ENCODE results near the gene KRT2.

Gene KRT2

GRCh38 chr12:52695039-52695438 is 43.0 kb upstream of the KRT2 start:
- Histone ChIP-seq H3K36me3 (ENCODE audit: insufficient read depth, insufficient read length, low read length) (no peaks in the 10 kb centered on the region), H3K9me3 (ENCODE audit: insufficient read depth, low read length) (no peaks in the 10 kb centered on the region), H3K4me1 (ENCODE audit: insufficient read depth, insufficient read length) (peaks cover 10% of the 10 kb centered on the region), H3K4me3 (ENCODE audit: insufficient read length, low read depth) (no peak overlapping the region), H3K27me3 (ENCODE audit: insufficient read depth, insufficient read length) (peaks cover 34% of the 10 kb centered on the region), H3K9ac (ENCODE audit: insufficient read length, low read depth) (no peak overlapping the region)
- TF ChIP-seq ZNF274 (IDR thresholded peaks at IDR 0.05; ENCODE audit: low read depth, low read length) = no peak
- no peak for TF ChIP-seq SUZ12 (IDR thresholded peaks at IDR 0.05; ENCODE audit: extremely low read depth, insufficient read depth, insufficient read length)
- TF ChIP-seq YY1 (IDR thresholded peaks at IDR 0.05; ENCODE audit: insufficient read depth, insufficient read length) = no peak
- DNase-seq (ENCODE audit: low read depth, low spot score) = no peak

GRCh38 chr12:52694151-52694550 is 42.1 kb upstream of the KRT2 start:
- DNase-seq (ENCODE audit: low read depth, low spot score) = no peak
- no peaks in the 10 kb centered on the region for H3K36me3 ChIP-seq (ENCODE audit: insufficient read depth, insufficient read length, low read length)
- no peak overlapping the region for H3K9ac ChIP-seq (ENCODE audit: insufficient read length, low read depth)
- peaks cover 42% of the 10 kb centered on the region for H3K27me3 ChIP-seq (ENCODE audit: insufficient read depth, insufficient read length)
- H3K9me3 ChIP-seq (ENCODE audit: insufficient read depth, low read length) = no peaks in the 10 kb centered on the region
- H3K4me3 ChIP-seq (ENCODE audit: insufficient read length, low read depth) = no peak overlapping the region
- H3K4me1 ChIP-seq (ENCODE audit: insufficient read depth, insufficient read length) = peaks cover 10% of the 10 kb centered on the region
- TF ChIP-seq YY1 (IDR thresholded peaks at IDR 0.05; ENCODE audit: insufficient read depth, insufficient read length) = no peak

- Histone ChIP-seq H3K36me3 (ENCODE audit: insufficient read depth, insufficient read length, low read length) (no peaks in the 10 kb centered on the region), H3K4me1 (ENCODE audit: insufficient read depth, insufficient read length) (peaks cover 4% of the 10 kb centered on the region), H3K4me3 (ENCODE audit: insufficient read length, low read depth) (no peak overlapping the region), H3K9ac (ENCODE audit: insufficient read length, low read depth) (no peak overlapping the region), H3K27me3 (ENCODE audit: insufficient read depth, insufficient read length) (peaks cover 51% of the 10 kb centered on the region), H3K9me3 (ENCODE audit: insufficient read depth, low read length) (no peaks in the 10 kb centered on the region)
- TF ChIP-seq YY1 (IDR thresholded peaks at IDR 0.05; ENCODE audit: insufficient read depth, insufficient read length) = no peak
- TF ChIP-seq SUZ12 (IDR thresholded peaks at IDR 0.05; ENCODE audit: extremely low read depth, insufficient read depth, insufficient read length) = no peak
- no peak for TF ChIP-seq ZNF274 (IDR thresholded peaks at IDR 0.05; ENCODE audit: low read depth, low read length)
- DNase-seq (ENCODE audit: low read depth, low spot score) = no peak
Measured at GRCh38 chr12:52693261-52693660, 41.2 kb upstream of the KRT2 start.

GRCh38 chr12:52692254-52692653 is 40.2 kb upstream of the KRT2 start:
- Histone ChIP-seq H3K9me3 (ENCODE audit: insufficient read depth, low read length) (no peaks in the 10 kb centered on the region), H3K27me3 (ENCODE audit: insufficient read depth, insufficient read length) (peaks cover 53% of the 10 kb centered on the region), H3K9ac (ENCODE audit: insufficient read length, low read depth) (no peak overlapping the region), H3K4me3 (ENCODE audit: insufficient read length, low read depth) (no peak overlapping the region), H3K36me3 (ENCODE audit: insufficient read depth, insufficient read length, low read length) (no peaks in the 10 kb centered on the region), H3K4me1 (ENCODE audit: insufficient read depth, insufficient read length) (peaks cover 4% of the 10 kb centered on the region)
- no peak for DNase-seq (ENCODE audit: low read depth, low spot score)
- TF ChIP-seq YY1 (IDR thresholded peaks at IDR 0.05; ENCODE audit: insufficient read depth, insufficient read length) = no peak
- TF ChIP-seq SUZ12 (IDR thresholded peaks at IDR 0.05; ENCODE audit: extremely low read depth, insufficient read depth, insufficient read length) = no peak
- no peak for TF ChIP-seq ZNF274 (IDR thresholded peaks at IDR 0.05; ENCODE audit: low read depth, low read length)

DNA sequence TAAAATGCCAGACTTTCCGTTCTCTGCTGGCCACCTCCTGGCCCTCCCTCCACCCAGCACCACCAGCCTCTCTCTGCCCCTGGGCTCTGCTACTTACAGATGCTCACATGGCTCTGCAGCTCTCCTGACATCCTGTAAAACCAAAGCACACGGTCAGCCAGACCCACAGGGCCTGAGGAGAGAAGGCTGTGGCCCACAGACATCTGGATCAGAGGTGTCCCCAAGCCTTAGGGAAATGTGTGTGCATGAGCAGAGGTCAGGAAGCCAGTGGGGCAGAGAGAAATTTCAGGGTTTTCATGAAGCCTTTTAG is 39.8 kb upstream of the KRT2 start:
- H3K36me3 ChIP-seq (ENCODE audit: insufficient read depth, insufficient read length, low read length) = no peaks in the 10 kb centered on the region
- peaks cover 4% of the 10 kb centered on the region for H3K4me1 ChIP-seq (ENCODE audit: insufficient read depth, insufficient read length)
- TF ChIP-seq ZNF274 (IDR thresholded peaks at IDR 0.05; ENCODE audit: low read depth, low read length) (no peak), YY1 (IDR thresholded peaks at IDR 0.05; ENCODE audit: insufficient read depth, insufficient read length) (no peak), SUZ12 (IDR thresholded peaks at IDR 0.05; ENCODE audit: extremely low read depth, insufficient read depth, insufficient read length) (no peak)
- no peak for DNase-seq (ENCODE audit: low read depth, low spot score)
- H3K9ac ChIP-seq (ENCODE audit: insufficient read length, low read depth) = no peak overlapping the region
- no peaks in the 10 kb centered on the region for H3K9me3 ChIP-seq (ENCODE audit: insufficient read depth, low read length)
- no peak overlapping the region for H3K4me3 ChIP-seq (ENCODE audit: insufficient read length, low read depth)
- peaks cover 53% of the 10 kb centered on the region for H3K27me3 ChIP-seq (ENCODE audit: insufficient read depth, insufficient read length)

GRCh38 chr12:52691076-52691840 is 39.2 kb upstream of the KRT2 start:
- peak overlapping the region; percentile 36 for H3K4me3 ChIP-seq (ENCODE audit: insufficient read length, low read depth)
- H3K9ac ChIP-seq (ENCODE audit: insufficient read length, low read depth) = peak overlapping the region; percentile 65
- peaks cover 4% of the 10 kb centered on the region for H3K4me1 ChIP-seq (ENCODE audit: insufficient read depth, insufficient read length)
- H3K36me3 ChIP-seq (ENCODE audit: insufficient read depth, insufficient read length, low read length) = no peaks in the 10 kb centered on the region
- DNase-seq (ENCODE audit: low read depth, low spot score) = no peak
- TF ChIP-seq ZNF274 (IDR thresholded peaks at IDR 0.05; ENCODE audit: low read depth, low read length) (no peak), YY1 (IDR thresholded peaks at IDR 0.05; ENCODE audit: insufficient read depth, insufficient read length) (no peak), SUZ12 (IDR thresholded peaks at IDR 0.05; ENCODE audit: extremely low read depth, insufficient read depth, insufficient read length) (no peak)
- H3K9me3 ChIP-seq (ENCODE audit: insufficient read depth, low read length) = no peaks in the 10 kb centered on the region
- H3K27me3 ChIP-seq (ENCODE audit: insufficient read depth, insufficient read length) = peaks cover 56% of the 10 kb centered on the region

DNA sequence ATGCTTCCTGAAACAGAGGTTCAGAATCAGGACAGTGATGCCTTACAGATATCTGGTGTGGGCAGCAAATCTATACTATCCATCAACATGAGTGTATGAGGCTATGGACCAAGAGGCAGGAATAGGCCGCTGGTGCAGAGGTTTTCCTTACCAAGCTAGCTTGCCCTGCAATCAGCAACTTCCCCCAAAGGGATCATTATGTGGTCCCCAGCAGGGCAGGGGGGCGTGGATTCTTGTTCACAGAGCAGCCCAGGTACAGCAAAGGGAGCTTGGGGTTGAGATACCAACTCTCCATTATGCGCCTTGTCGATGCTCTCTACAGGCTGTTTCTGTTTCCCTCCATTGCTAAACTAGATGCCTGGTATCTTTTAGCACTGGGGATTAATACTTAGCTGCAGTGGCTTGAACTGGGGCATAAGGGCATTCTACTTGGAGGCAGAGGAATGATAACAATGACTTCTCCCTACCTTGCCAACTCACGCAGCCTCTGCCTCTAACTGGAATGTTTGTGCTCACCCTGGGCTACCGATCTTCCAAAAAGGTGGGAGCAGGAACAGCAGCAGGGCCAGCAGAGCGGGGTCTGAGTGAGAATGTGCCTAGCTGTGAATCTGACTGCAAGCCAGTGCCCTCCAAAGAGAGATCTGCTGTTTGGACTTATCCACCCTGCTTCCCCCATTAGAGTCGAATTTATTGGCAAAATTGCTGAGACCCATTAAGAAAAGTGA is 38.5 kb upstream of the KRT2 start:
- H3K27me3 ChIP-seq (ENCODE audit: insufficient read depth, insufficient read length) = peaks cover 58% of the 10 kb centered on the region

More for the DNA sequence above, 38.5 kb upstream of the KRT2 start:
- H3K4me3 ChIP-seq (ENCODE audit: insufficient read length, low read depth) = peak overlapping the region; percentile 36
- no peak for DNase-seq (ENCODE audit: low read depth, low spot score)
- H3K9ac ChIP-seq (ENCODE audit: insufficient read length, low read depth) = peak overlapping the region; percentile 65
- H3K4me1 ChIP-seq (ENCODE audit: insufficient read depth, insufficient read length) = peaks cover 4% of the 10 kb centered on the region
- H3K36me3 ChIP-seq (ENCODE audit: insufficient read depth, insufficient read length, low read length) = no peaks in the 10 kb centered on the region
- H3K9me3 ChIP-seq (ENCODE audit: insufficient read depth, low read length) = no peaks in the 10 kb centered on the region
- no peak for TF ChIP-seq YY1 (IDR thresholded peaks at IDR 0.05; ENCODE audit: insufficient read depth, insufficient read length)
- TF ChIP-seq SUZ12 (IDR thresholded peaks at IDR 0.05; ENCODE audit: extremely low read depth, insufficient read depth, insufficient read length) = peak; percentile 49
